Hepatocyte (in vitro differentiated cells): ENCODE results near the gene RPS6KA1. TPM values are rescaled to one million over a fixed set of nuclear protein-coding genes. Genes with fewer than 3 reads are reported as not detected.

Experiments
- DNase-seq: peaks from one replicate; pipeline ENCODE4 v3.0.0-alpha.2; 2016; ENCODE audit warnings: low spot score
- H2AFZ ChIP-seq: fragments of 200-600 bp; sonication (generic); 2 replicates; pipeline ENCODE4 v1.6.0; 2016; ENCODE audit warnings: antibody characterized with exemption, mild to moderate bottlenecking
- H3K27ac ChIP-seq: fragments of 200-600 bp; sonication (generic); 2 replicates; pipeline ENCODE4 v1.5.1; 2016; ENCODE audit warnings: mild to moderate bottlenecking
- H3K27me3 ChIP-seq: fragments of 200-600 bp; sonication (generic); 2 replicates; pipeline ENCODE4 v1.6.1; 2016
- H3K36me3 ChIP-seq: fragments of 200-600 bp; sonication (generic); replicated peaks from 2 replicates; pipeline ENCODE4 v1.5.1; 2016; ENCODE audit warnings: low read depth; ENCODE audit not compliant: insufficient read depth
- H3K4me1 ChIP-seq: fragments of 200-600 bp; sonication (generic); 2 replicates; pipeline ENCODE4 v1.5.1; 2016; ENCODE audit warnings: mild to moderate bottlenecking, moderate library complexity; ENCODE audit not compliant: insufficient read depth
- H3K4me2 ChIP-seq: fragments of 200-600 bp; sonication (generic); 2 replicates; pipeline ENCODE4 v1.6.0; 2016
- H3K4me3 ChIP-seq: fragments of 200-600 bp; sonication (generic); 2 replicates; pipeline ENCODE4 v1.5.1; 2016; ENCODE audit warnings: mild to moderate bottlenecking
- H3K79me2 ChIP-seq: fragments of 200-600 bp; sonication (generic); 2 replicates; pipeline ENCODE4 v1.6.0; 2017; ENCODE audit warnings: mild to moderate bottlenecking
- H3K9me2 ChIP-seq: fragments of 200-600 bp; sonication (generic); replicated peaks from 2 replicates; pipeline ENCODE4 v1.6.0; 2017; ENCODE audit warnings: mild to moderate bottlenecking; ENCODE audit not compliant: insufficient read depth
- H3K9me3 ChIP-seq: fragments of 200-600 bp; sonication (generic); 2 replicates; pipeline ENCODE4 v1.5.1; 2016; ENCODE audit warnings: low read depth, mild to moderate bottlenecking
- H4K20me1 ChIP-seq: fragments of 200-600 bp; sonication (generic); 2 replicates; pipeline ENCODE4 v1.6.0; 2016; ENCODE audit warnings: mild to moderate bottlenecking; ENCODE audit not compliant: insufficient read depth, poor library complexity, severe bottlenecking
- EZH2 ChIP-seq: fragments of 200-600 bp; sonication (generic); IDR thresholded peaks from 2 replicates; pipeline ENCODE4 v1.6.1; 2016; ENCODE audit warnings: antibody characterized with exemption, mild to moderate bottlenecking, borderline replicate concordance
- EZH2phosphoT487 ChIP-seq: fragments of 200-600 bp; sonication (generic); IDR thresholded peaks from one replicate; pipeline ENCODE4 v1.6.1; 2018; ENCODE audit warnings: antibody characterized with exemption, mild to moderate bottlenecking, low read depth, moderate library complexity; ENCODE audit not compliant: unreplicated experiment, severe bottlenecking
- WGBS: methylation state at CpG from one replicate; pipeline ENCODE4 v1.1.6; 2016; ENCODE audit warnings: low lambda C conversion rate; ENCODE audit errors: missing lambda C conversion rate; 5-methylcytosine and 5-hydroxymethylcytosine counted together
- polyA plus RNA-seq: library from polyadenylated mRNA; unstranded; fragments of >200 nt; fragmentation: Nextera tagmentation; extraction: Ambion mirVana; gene quantifications from 2 replicates; pipeline ENCODE4 v1.2.1, GENCODE V29; 2016
- total RNA-seq: library from RNA; depleted of rRNA; stranded (reverse); fragments of >200 nt; gene quantifications from 2 replicates; pipeline ENCODE4 v1.2.3, GENCODE V29; 2014
- TF ChIP-seq, protein P1 (sequence below): fragments of 200-600 bp; sonication (generic); IDR thresholded peaks from 2 replicates; pipeline ENCODE4 v1.5.1; 2016; ENCODE audit warnings: antibody characterized with exemption, mild to moderate bottlenecking; ENCODE audit not compliant: poor library complexity

The RPS6KA1 gene
- total and polyA plus RNA-seq, 2 experiments from 2014 or later = 30.2 to 30.6 TPM

DNA sequence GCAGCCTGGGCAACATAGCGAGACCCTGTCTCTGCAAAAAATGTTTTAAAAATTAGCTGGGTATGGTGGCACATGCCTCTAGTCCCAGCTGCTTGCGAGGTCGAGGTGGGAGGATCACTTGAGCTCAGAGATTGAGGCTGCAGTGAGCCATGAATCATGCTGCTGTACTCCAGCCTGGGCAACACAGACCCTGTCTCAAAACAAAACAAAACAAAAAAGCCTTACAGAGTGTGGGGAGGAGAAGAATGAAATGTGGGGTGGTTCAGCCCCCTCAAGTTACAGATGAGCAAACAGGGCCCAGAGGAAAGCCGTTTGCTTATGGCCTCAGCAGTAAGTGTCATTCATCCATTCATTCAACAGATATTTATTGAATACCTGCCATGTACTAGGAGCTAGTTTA lies 40.7 kb downstream of the RPS6KA1 start:
- H4K20me1 ChIP-seq = no peaks in the 10 kb centered on the region
- no peaks in the 10 kb centered on the region for H3K9me3 ChIP-seq
- no peak overlapping the region for H3K27ac ChIP-seq
- TF ChIP-seq, protein P1, sequence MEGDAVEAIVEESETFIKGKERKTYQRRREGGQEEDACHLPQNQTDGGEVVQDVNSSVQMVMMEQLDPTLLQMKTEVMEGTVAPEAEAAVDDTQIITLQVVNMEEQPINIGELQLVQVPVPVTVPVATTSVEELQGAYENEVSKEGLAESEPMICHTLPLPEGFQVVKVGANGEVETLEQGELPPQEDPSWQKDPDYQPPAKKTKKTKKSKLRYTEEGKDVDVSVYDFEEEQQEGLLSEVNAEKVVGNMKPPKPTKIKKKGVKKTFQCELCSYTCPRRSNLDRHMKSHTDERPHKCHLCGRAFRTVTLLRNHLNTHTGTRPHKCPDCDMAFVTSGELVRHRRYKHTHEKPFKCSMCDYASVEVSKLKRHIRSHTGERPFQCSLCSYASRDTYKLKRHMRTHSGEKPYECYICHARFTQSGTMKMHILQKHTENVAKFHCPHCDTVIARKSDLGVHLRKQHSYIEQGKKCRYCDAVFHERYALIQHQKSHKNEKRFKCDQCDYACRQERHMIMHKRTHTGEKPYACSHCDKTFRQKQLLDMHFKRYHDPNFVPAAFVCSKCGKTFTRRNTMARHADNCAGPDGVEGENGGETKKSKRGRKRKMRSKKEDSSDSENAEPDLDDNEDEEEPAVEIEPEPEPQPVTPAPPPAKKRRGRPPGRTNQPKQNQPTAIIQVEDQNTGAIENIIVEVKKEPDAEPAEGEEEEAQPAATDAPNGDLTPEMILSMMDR = no peak
- no peaks in the 10 kb centered on the region for H3K4me1 ChIP-seq
- no peak for DNase-seq
- H3K36me3 ChIP-seq = no peaks in the 10 kb centered on the region
- no peaks in the 10 kb centered on the region for H3K79me2 ChIP-seq
- no peaks in the 10 kb centered on the region for H3K9me2 ChIP-seq
- H3K4me2 ChIP-seq = no peak overlapping the region
- WGBS = 92% methylated on average over 4 of the region's 4 CpGs
- no peak overlapping the region for H3K4me3 ChIP-seq
- no peak overlapping the region for H2AFZ ChIP-seq
- H3K27me3 ChIP-seq = no peaks in the 10 kb centered on the region

DNA sequence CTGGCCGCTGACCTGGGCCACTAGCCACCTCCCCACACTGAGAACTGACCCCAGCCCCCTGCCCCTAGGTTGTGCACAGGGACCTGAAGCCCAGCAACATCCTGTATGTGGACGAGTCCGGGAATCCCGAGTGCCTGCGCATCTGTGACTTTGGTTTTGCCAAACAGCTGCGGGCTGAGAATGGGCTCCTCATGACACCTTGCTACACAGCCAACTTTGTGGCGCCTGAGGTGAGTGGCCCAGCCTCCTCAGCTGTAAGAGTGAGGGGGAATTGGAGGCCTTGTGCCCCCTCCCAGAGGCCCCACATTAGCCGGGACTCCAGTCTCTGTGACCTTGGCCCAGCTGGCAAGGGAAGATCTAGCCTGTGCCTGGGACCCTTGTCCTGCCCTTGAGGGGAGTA lies 41.8 kb downstream of the RPS6KA1 start:
- Histone ChIP-seq H3K9me3 (no peaks in the 10 kb centered on the region), H3K4me1 (no peaks in the 10 kb centered on the region), H4K20me1 (no peaks in the 10 kb centered on the region), H3K36me3 (no peaks in the 10 kb centered on the region), H3K27me3 (no peaks in the 10 kb centered on the region), H3K79me2 (no peaks in the 10 kb centered on the region), H3K27ac (no peak overlapping the region), H2AFZ (no peak overlapping the region), H3K9me2 (no peaks in the 10 kb centered on the region), H3K4me2 (no peak overlapping the region), H3K4me3 (no peak overlapping the region)
- no peak for DNase-seq
- TF ChIP-seq, protein P1 = no peak
- TF ChIP-seq EZH2 (no peak), EZH2phosphoT487 (no peak)
- WGBS = 97% methylated on average over 8 of the region's 8 CpGs

DNA sequence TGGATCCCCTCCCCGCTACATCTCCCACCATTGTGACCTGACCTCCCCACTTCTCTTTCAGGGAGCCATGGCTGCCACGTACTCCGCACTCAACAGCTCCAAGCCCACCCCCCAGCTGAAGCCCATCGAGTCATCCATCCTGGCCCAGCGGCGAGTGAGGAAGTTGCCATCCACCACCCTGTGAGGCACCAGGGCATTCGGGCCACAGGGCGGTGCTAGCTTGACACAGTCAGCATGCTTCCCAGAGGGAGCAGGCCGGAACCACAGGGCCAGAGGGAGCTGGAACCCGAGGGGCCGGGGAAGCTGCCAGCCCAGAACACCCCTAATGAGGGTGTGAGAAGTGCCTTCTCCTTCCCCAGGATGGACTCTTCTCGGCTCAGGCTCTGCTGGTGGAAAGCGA lies 44.5 kb downstream of the RPS6KA1 start:
- 97% methylated on average over 13 of the region's 13 CpGs for WGBS
- no peak overlapping the region for H2AFZ ChIP-seq

More for the DNA sequence above, 44.5 kb downstream of the RPS6KA1 start:
- no peak overlapping the region for H3K27ac ChIP-seq
- no peaks in the 10 kb centered on the region for H3K36me3 ChIP-seq
- no peaks in the 10 kb centered on the region for H3K4me1 ChIP-seq
- no peaks in the 10 kb centered on the region for H3K9me2 ChIP-seq
- H3K27me3 ChIP-seq = no peaks in the 10 kb centered on the region
- no peak overlapping the region for H3K4me2 ChIP-seq
- H3K9me3 ChIP-seq = no peaks in the 10 kb centered on the region
- H3K79me2 ChIP-seq = no peaks in the 10 kb centered on the region
- H3K4me3 ChIP-seq = no peak overlapping the region
- no peaks in the 10 kb centered on the region for H4K20me1 ChIP-seq
- no peak for DNase-seq
- TF ChIP-seq EZH2 = no peak
- no peak for TF ChIP-seq EZH2phosphoT487
- TF ChIP-seq, protein P1 = no peak
